ENCODE results near the gene RAB26. TPM values are rescaled to one million over a fixed set of nuclear protein-coding genes. Genes with fewer than 3 reads are reported as not detected.
"Not testable (repeated sequence)": the region's sequence is repeated elsewhere in the genome, so short reads cannot be mapped to it uniquely, and the experiment has no call there.

The RAB26 gene
- polyA plus RNA-seq, 1 donor from 2014 or later, result 4.9 TPM

GRCh38 chr16:2199095-2199494 is 50.7 kb downstream of the RAB26 start:
- no peaks in the 10 kb centered on the region for H3F3A ChIP-seq (ENCODE audit: insufficient read depth, low read length, poor library complexity, severe bottlenecking)
- no peak overlapping the region for H3K9ac ChIP-seq (ENCODE audit: low read length)
- no peak overlapping the region for H2AFZ ChIP-seq (ENCODE audit: low read depth, low read length)
- TF ChIP-seq MXI1 (conservative IDR thresholded peaks at IDR 0.05; ENCODE audit: poor library complexity, severe bottlenecking) (no peak), TAF1 (IDR thresholded peaks at IDR 0.05; ENCODE audit: low read depth) (no peak), POLR2AphosphoS5 (IDR thresholded peaks at IDR 0.05) (no peak), EP300 (conservative IDR thresholded peaks at IDR 0.05; ENCODE audit: poor library complexity, severe bottlenecking) (no peak), SMC3 (conservative IDR thresholded peaks at IDR 0.05; ENCODE audit: poor library complexity) (no peak)
- H3K9me3 ChIP-seq (ENCODE audit: low read length), result no peaks in the 10 kb centered on the region
- H3K9me2 ChIP-seq (ENCODE audit: insufficient read depth, low read length), result no peaks in the 10 kb centered on the region
- no peak overlapping the region for H3K4me2 ChIP-seq (ENCODE audit: low read length)
- no peaks in the 10 kb centered on the region for H4K20me1 ChIP-seq (ENCODE audit: insufficient read depth)
- no peak overlapping the region for H3K4me3 ChIP-seq (ENCODE audit: low read length)
- peaks cover 2% of the 10 kb centered on the region for H3K79me2 ChIP-seq (replicated peaks; ENCODE audit: insufficient read depth, low read length)
- H3K27ac ChIP-seq (ENCODE audit: low read length), result no peak overlapping the region
- H3K36me3 ChIP-seq (ENCODE audit: insufficient read depth, low read length), result no peaks in the 10 kb centered on the region
- peaks cover 3% of the 10 kb centered on the region for H3K27me3 ChIP-seq (ENCODE audit: insufficient read depth, low read depth, low read length)

GRCh38 chr16:2199621-2200139 is 51.3 kb downstream of the RAB26 start:
- no peak for TF ChIP-seq EZH2 (IDR thresholded peaks at IDR 0.05; ENCODE audit: borderline replicate concordance, insufficient read depth, low read length, poor library complexity, severe bottlenecking)
- TF ChIP-seq MXI1 (conservative IDR thresholded peaks at IDR 0.05; ENCODE audit: poor library complexity, severe bottlenecking), result no peak
- TF ChIP-seq RAD21 (conservative IDR thresholded peaks at IDR 0.05), result no peak
- TF ChIP-seq REST (IDR thresholded peaks at IDR 0.05; ENCODE audit: borderline replicate concordance), result no peak
- no peak for TF ChIP-seq TAF1 (IDR thresholded peaks at IDR 0.05; ENCODE audit: low read depth)
- no peak for TF ChIP-seq POLR2AphosphoS5 (IDR thresholded peaks at IDR 0.05)
- Histone ChIP-seq H4K20me1 (ENCODE audit: insufficient read depth) (no peaks in the 10 kb centered on the region), H3K9me3 (ENCODE audit: low read length) (no peaks in the 10 kb centered on the region), H3K36me3 (ENCODE audit: insufficient read depth, low read length) (no peaks in the 10 kb centered on the region), H3K9me2 (ENCODE audit: insufficient read depth, low read length) (no peaks in the 10 kb centered on the region), H3K27ac (ENCODE audit: low read length) (no peak overlapping the region), H3K27me3 (ENCODE audit: insufficient read depth, low read depth, low read length) (peaks cover 3% of the 10 kb centered on the region), H3K9ac (ENCODE audit: low read length) (no peak overlapping the region), H3K4me3 (ENCODE audit: low read length) (no peak overlapping the region), H2AFZ (ENCODE audit: low read depth, low read length) (no peak overlapping the region), H3K4me2 (ENCODE audit: low read length) (no peak overlapping the region), H3F3A (ENCODE audit: insufficient read depth, low read length, poor library complexity, severe bottlenecking) (no peaks in the 10 kb centered on the region), H3K79me2 (replicated peaks; ENCODE audit: insufficient read depth, low read length) (peaks cover 2% of the 10 kb centered on the region)

- H3K4me2 ChIP-seq (ENCODE audit: low read length), result no peak overlapping the region
- H3K9me2 ChIP-seq (ENCODE audit: insufficient read depth, low read length), result no peaks in the 10 kb centered on the region
- no peaks in the 10 kb centered on the region for H4K20me1 ChIP-seq (ENCODE audit: insufficient read depth)
- H3K9ac ChIP-seq (ENCODE audit: low read length), result no peak overlapping the region
- no peak overlapping the region for H3K4me3 ChIP-seq (ENCODE audit: low read length)
- H3K9me3 ChIP-seq (ENCODE audit: low read length), result no peaks in the 10 kb centered on the region
- TF ChIP-seq MXI1 (conservative IDR thresholded peaks at IDR 0.05; ENCODE audit: poor library complexity, severe bottlenecking) (no peak), EZH2 (IDR thresholded peaks at IDR 0.05; ENCODE audit: borderline replicate concordance, insufficient read depth, low read length, poor library complexity, severe bottlenecking) (no peak), TAF1 (IDR thresholded peaks at IDR 0.05; ENCODE audit: low read depth) (no peak), POLR2AphosphoS5 (IDR thresholded peaks at IDR 0.05) (no peak), SMC3 (conservative IDR thresholded peaks at IDR 0.05; ENCODE audit: poor library complexity) (no peak), CTCF (IDR thresholded peaks at IDR 0.05; ENCODE audit: poor library complexity, severe bottlenecking) (no peak)
- no peaks in the 10 kb centered on the region for H3K79me2 ChIP-seq (replicated peaks; ENCODE audit: insufficient read depth, low read length)
- H3F3A ChIP-seq (ENCODE audit: insufficient read depth, low read length, poor library complexity, severe bottlenecking), result no peaks in the 10 kb centered on the region
- H2AFZ ChIP-seq (ENCODE audit: low read depth, low read length), result no peak overlapping the region
- H3K27me3 ChIP-seq (ENCODE audit: insufficient read depth, low read depth, low read length), result peaks cover 3% of the 10 kb centered on the region
- no peak overlapping the region for H3K27ac ChIP-seq (ENCODE audit: low read length)
- H3K36me3 ChIP-seq (ENCODE audit: insufficient read depth, low read length), result no peaks in the 10 kb centered on the region
Measured at GRCh38 chr16:2200313-2200712, 51.9 kb downstream of the RAB26 start.

GRCh38 chr16:2203119-2203688 is 54.8 kb downstream of the RAB26 start:
- not testable (repeated sequence) for H3K36me3 ChIP-seq (ENCODE audit: insufficient read depth, low read length); H3K9me3 ChIP-seq (ENCODE audit: low read length); H2AFZ ChIP-seq (ENCODE audit: low read depth, low read length); H3K27ac ChIP-seq (ENCODE audit: low read length); H3K4me3 ChIP-seq (ENCODE audit: low read length); H4K20me1 ChIP-seq (ENCODE audit: insufficient read depth); H3K27me3 ChIP-seq (ENCODE audit: insufficient read depth, low read depth, low read length); H3K4me2 ChIP-seq (ENCODE audit: low read length); H3K9ac ChIP-seq (ENCODE audit: low read length); H3F3A ChIP-seq (ENCODE audit: insufficient read depth, low read length, poor library complexity, severe bottlenecking); H3K79me2 ChIP-seq (replicated peaks; ENCODE audit: insufficient read depth, low read length); H3K9me2 ChIP-seq (ENCODE audit: insufficient read depth, low read length)
